Measurements from ENCODE around the gene LNPEP. TPM values are rescaled to one million over a fixed set of nuclear protein-coding genes. Genes with fewer than 3 reads are reported as not detected.
A peak's percentile ranks its signal among the peaks of the same experiment; 100 is the strongest.

Gene LNPEP
- total and polyA plus RNA-seq, 10 of the 15 experiments (the other 5 are each of a cell fraction or from before 2014, with no cell fraction given): 5.6 to 54.9 (median 25.0) TPM

DNA sequence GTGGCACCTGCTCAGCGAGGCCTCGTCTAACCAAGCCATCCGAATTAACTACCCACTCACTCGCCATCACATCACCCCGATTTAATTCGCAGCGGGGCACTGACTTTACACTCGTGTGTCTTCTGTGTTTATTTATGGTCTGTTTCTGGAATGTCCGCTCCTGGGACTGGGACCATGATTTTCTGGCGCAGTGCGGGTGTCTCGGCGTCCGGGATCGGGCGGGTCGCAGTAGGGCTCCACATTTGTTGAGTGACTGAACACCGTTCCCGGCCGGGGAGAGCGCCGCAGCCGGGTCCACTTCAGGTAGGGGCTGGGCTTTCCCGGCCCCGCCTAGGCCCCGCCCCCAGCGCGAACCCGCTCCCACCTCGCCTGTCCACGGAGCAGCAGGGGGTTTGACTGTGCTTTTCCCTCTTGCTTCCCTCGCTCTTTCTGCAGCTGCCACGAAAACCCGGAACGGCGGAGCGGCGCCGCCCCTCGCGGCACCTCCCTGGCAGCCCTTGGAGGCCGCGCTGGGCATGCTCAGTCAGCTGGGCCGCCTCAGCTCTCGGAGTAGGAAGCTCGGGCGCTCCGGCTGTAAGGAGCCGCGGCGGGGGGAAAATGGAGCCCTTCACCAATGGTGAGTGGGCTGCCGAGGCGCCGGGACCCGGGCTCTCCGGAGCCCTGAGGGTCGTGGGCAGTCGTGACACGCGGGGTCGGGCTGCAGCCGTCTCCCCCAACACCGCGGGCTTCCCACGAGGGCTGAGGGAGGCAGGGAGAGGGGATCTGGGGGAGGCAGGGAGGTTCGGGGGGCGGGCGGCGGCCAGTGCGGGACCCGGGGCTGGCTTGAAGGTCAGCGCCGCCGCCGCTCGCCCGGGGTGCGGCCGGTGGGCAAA, at the start of gene LNPEP (continued):
- TF ChIP-seq, protein P1, sequence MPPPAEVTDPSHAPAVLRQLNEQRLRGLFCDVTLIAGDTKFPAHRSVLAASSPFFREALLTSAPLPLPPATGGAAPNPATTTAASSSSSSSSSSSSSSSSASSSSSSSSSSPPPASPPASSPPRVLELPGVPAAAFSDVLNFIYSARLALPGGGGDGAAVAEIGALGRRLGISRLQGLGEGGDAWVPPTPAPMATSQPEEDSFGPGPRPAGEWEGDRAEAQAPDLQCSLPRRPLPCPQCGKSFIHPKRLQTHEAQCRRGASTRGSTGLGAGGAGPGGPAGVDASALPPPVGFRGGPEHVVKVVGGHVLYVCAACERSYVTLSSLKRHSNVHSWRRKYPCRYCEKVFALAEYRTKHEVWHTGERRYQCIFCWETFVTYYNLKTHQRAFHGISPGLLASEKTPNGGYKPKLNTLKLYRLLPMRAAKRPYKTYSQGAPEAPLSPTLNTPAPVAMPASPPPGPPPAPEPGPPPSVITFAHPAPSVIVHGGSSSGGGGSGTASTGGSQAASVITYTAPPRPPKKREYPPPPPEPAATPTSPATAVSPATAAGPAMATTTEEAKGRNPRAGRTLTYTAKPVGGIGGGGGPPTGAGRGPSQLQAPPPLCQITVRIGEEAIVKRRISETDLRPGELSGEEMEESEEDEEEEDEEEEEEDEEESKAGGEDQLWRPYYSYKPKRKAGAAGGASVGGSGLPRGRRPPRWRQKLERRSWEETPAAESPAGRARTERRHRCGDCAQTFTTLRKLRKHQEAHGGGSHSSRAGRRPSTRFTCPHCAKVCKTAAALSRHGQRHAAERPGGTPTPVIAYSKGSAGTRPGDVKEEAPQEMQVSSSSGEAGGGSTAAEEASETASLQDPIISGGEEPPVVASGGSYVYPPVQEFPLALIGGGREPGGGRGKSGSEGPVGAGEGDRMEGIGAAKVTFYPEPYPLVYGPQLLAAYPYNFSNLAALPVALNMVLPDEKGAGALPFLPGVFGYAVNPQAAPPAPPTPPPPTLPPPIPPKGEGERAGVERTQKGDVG (CRISPR knock-in tag; IDR thresholded peaks at IDR 0.05): no peak
- TF ChIP-seq TBL1XR1 (IDR thresholded peaks at IDR 0.05; ENCODE audit: low read depth, low read length) (0 out of 2 replicates have a peak, but pooled peaks have one; percentile 62), RB1 (IDR thresholded peaks at IDR 0.05; ENCODE audit: borderline replicate concordance) (peak; percentile 19; the same call in 1 of the 2 replicates), BMI1 (IDR thresholded peaks at IDR 0.05; ENCODE audit: borderline replicate concordance) (no peak), SREBF1 (IDR thresholded peaks at IDR 0.05; ENCODE audit: low read length) (no peak), NFYB (IDR thresholded peaks at IDR 0.05; ENCODE audit: insufficient read depth, low read depth, low read length) (0 out of 2 replicates have a peak, but pooled peaks have one; percentile 46), NFIC (IDR thresholded peaks at IDR 0.05; ENCODE audit: low read depth, low read length) (no peak), PRDM15 (CRISPR knock-in tag; IDR thresholded peaks at IDR 0.05) (no peak), MTA2 (IDR thresholded peaks at IDR 0.05; ENCODE audit: low read depth) (no peak), POLR2AphosphoS2 (IDR thresholded peaks at IDR 0.05; ENCODE audit: low read depth, low read length) (no peak; the same call in 1 of the 2 replicates), ZNF207 (IDR thresholded peaks at IDR 0.05; ENCODE audit: borderline replicate concordance) (no peak; the same call in 1 of the 2 replicates), CBX5 (IDR thresholded peaks at IDR 0.05; ENCODE audit: low read depth) (no peak), ZNF217 (IDR thresholded peaks at IDR 0.05) (no peak), SUPT20H (IDR thresholded peaks at IDR 0.05; ENCODE audit: borderline replicate concordance, control insufficient read depth, low read depth, low read length) (no peak), EGR1 (IDR thresholded peaks at IDR 0.05; ENCODE audit: borderline replicate concordance in 1 of 2, low read depth in 2 of 2, low read length in 2 of 2) (peak in 1 of 2 experiments; percentile 68; a peak in 1 of 3 replicates), RBBP5 (conservative IDR thresholded peaks at IDR 0.05) (no peak), EED (IDR thresholded peaks at IDR 0.05; ENCODE audit: low read depth) (peak; percentile 80; the same call in 1 of the 2 replicates), ATF7 (IDR thresholded peaks at IDR 0.05; ENCODE audit: low read depth) (no peak)
- TF ChIP-seq, protein P2, sequence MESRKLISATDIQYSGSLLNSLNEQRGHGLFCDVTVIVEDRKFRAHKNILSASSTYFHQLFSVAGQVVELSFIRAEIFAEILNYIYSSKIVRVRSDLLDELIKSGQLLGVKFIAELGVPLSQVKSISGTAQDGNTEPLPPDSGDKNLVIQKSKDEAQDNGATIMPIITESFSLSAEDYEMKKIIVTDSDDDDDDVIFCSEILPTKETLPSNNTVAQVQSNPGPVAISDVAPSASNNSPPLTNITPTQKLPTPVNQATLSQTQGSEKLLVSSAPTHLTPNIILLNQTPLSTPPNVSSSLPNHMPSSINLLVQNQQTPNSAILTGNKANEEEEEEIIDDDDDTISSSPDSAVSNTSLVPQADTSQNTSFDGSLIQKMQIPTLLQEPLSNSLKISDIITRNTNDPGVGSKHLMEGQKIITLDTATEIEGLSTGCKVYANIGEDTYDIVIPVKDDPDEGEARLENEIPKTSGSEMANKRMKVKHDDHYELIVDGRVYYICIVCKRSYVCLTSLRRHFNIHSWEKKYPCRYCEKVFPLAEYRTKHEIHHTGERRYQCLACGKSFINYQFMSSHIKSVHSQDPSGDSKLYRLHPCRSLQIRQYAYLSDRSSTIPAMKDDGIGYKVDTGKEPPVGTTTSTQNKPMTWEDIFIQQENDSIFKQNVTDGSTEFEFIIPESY (IDR thresholded peaks at IDR 0.05): no peak

Data from GM12878 (cell line).